ENCODE measurements around the gene ARHGAP15. TPM values are rescaled to one million over a fixed set of nuclear protein-coding genes. Genes with fewer than 3 reads are reported as not detected.

ARHGAP15 gene
- total and polyA plus RNA-seq, 2 experiments from 2014 or later: 0.26 TPM; not detected in 1

DNA sequence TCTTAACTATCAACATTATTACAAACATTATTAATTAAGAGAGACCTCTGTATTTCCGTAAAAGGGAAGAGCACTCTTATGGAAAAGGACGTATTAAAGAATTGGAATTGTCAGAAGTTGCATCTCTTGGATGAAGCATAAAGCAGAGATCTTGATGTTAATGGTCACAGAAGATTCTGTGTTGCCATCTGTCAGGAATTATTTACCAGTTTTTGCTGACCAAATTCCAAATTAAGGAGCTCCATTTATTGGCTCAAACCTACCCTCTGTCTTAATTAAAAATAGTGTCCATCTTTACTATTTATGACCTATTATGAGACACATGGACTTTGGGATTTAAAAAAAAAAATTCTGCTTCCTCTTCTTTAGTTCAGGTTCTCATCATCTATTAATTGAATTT lies 232.1 kb downstream of the ARHGAP15 start:
- Mint-ChIP-seq H3K36me3 (ENCODE audit: low read depth) (no peaks in the 10 kb centered on the region), H3K9me3 (no peaks in the 10 kb centered on the region), H3K4me3 (no peak overlapping the region), H3K27me3 (ENCODE audit: insufficient read depth, low read depth, poor library complexity) (no peaks in the 10 kb centered on the region), H3K27ac (no peak overlapping the region), H3K4me1 (peaks cover 10% of the 10 kb centered on the region; the same call in 2 of the 3 replicates)
- Histone ChIP-seq H3K9me2 (ENCODE audit: insufficient read depth) (no peaks in the 10 kb centered on the region), H3K4me2 (no peak overlapping the region), H3K27me3 (ENCODE audit: insufficient read depth) (no peaks in the 10 kb centered on the region), H3K4me1 (ENCODE audit: insufficient read depth) (0 out of 2 replicates have a peak, but pooled peaks cover under 1% of the 10 kb centered on the region), H4K20me1 (replicated peaks; ENCODE audit: insufficient read depth) (no peaks in the 10 kb centered on the region), H3K36me3 (ENCODE audit: insufficient read depth) (no peaks in the 10 kb centered on the region), H2AFZ (no peak overlapping the region), H3K27ac (ENCODE audit: low read depth) (no peak overlapping the region), H3K4me3 (no peak overlapping the region), H3F3A (replicated peaks; ENCODE audit: low read depth) (no peaks in the 10 kb centered on the region), H3K79me2 (replicated peaks; ENCODE audit: insufficient read depth) (no peaks in the 10 kb centered on the region)
- TF ChIP-seq EZH2phosphoT487 (IDR thresholded peaks at IDR 0.05; ENCODE audit: unreplicated experiment): no peak
- TF ChIP-seq POLR2AphosphoS5 (IDR thresholded peaks at IDR 0.05; ENCODE audit: low read depth): no peak
- TF ChIP-seq, protein P1, sequence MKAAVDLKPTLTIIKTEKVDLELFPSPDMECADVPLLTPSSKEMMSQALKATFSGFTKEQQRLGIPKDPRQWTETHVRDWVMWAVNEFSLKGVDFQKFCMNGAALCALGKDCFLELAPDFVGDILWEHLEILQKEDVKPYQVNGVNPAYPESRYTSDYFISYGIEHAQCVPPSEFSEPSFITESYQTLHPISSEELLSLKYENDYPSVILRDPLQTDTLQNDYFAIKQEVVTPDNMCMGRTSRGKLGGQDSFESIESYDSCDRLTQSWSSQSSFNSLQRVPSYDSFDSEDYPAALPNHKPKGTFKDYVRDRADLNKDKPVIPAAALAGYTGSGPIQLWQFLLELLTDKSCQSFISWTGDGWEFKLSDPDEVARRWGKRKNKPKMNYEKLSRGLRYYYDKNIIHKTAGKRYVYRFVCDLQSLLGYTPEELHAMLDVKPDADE (IDR thresholded peaks at IDR 0.05): no peak
- no peak for TF ChIP-seq CREB1 (CRISPR knock-in tag; IDR thresholded peaks at IDR 0.05; ENCODE audit: low read depth)
- TF ChIP-seq ZNF331 (CRISPR knock-in tag; IDR thresholded peaks at IDR 0.05; ENCODE audit: low read depth): no peak
- no peak for TF ChIP-seq JUNB (IDR thresholded peaks at IDR 0.05; ENCODE audit: unreplicated experiment)
- no peak for TF ChIP-seq STAT1 (IDR thresholded peaks at IDR 0.05; ENCODE audit: unreplicated experiment)
- no peak for TF ChIP-seq NANOG (IDR thresholded peaks at IDR 0.05; ENCODE audit: borderline replicate concordance)
- TF ChIP-seq ZNF114 (CRISPR knock-in tag; IDR thresholded peaks at IDR 0.05): no peak
- TF ChIP-seq ZNF462 (CRISPR knock-in tag; IDR thresholded peaks at IDR 0.05): no peak
- TF ChIP-seq, protein P2, sequence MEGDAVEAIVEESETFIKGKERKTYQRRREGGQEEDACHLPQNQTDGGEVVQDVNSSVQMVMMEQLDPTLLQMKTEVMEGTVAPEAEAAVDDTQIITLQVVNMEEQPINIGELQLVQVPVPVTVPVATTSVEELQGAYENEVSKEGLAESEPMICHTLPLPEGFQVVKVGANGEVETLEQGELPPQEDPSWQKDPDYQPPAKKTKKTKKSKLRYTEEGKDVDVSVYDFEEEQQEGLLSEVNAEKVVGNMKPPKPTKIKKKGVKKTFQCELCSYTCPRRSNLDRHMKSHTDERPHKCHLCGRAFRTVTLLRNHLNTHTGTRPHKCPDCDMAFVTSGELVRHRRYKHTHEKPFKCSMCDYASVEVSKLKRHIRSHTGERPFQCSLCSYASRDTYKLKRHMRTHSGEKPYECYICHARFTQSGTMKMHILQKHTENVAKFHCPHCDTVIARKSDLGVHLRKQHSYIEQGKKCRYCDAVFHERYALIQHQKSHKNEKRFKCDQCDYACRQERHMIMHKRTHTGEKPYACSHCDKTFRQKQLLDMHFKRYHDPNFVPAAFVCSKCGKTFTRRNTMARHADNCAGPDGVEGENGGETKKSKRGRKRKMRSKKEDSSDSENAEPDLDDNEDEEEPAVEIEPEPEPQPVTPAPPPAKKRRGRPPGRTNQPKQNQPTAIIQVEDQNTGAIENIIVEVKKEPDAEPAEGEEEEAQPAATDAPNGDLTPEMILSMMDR (conservative IDR thresholded peaks at IDR 0.05; ENCODE audit: low read depth in 2 of 2): no peak
- no peak for TF ChIP-seq EZH2 (IDR thresholded peaks at IDR 0.05; ENCODE audit: low read depth, unreplicated experiment)
- TF ChIP-seq, protein P3, sequence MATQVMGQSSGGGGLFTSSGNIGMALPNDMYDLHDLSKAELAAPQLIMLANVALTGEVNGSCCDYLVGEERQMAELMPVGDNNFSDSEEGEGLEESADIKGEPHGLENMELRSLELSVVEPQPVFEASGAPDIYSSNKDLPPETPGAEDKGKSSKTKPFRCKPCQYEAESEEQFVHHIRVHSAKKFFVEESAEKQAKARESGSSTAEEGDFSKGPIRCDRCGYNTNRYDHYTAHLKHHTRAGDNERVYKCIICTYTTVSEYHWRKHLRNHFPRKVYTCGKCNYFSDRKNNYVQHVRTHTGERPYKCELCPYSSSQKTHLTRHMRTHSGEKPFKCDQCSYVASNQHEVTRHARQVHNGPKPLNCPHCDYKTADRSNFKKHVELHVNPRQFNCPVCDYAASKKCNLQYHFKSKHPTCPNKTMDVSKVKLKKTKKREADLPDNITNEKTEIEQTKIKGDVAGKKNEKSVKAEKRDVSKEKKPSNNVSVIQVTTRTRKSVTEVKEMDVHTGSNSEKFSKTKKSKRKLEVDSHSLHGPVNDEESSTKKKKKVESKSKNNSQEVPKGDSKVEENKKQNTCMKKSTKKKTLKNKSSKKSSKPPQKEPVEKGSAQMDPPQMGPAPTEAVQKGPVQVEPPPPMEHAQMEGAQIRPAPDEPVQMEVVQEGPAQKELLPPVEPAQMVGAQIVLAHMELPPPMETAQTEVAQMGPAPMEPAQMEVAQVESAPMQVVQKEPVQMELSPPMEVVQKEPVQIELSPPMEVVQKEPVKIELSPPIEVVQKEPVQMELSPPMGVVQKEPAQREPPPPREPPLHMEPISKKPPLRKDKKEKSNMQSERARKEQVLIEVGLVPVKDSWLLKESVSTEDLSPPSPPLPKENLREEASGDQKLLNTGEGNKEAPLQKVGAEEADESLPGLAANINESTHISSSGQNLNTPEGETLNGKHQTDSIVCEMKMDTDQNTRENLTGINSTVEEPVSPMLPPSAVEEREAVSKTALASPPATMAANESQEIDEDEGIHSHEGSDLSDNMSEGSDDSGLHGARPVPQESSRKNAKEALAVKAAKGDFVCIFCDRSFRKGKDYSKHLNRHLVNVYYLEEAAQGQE (IDR thresholded peaks at IDR 0.05; ENCODE audit: unreplicated experiment): no peak
- DNase-seq (ENCODE audit: low spot score) (no peak), ATAC-seq (no peak)

Measured in GM23338 (cell line).